Panc1 (cell line): ENCODE measurements around the gene HMCES.

Experiments
- CTCF ChIP-seq: fragments of 450-650 bp; IDR thresholded peaks from 2 replicates; pipeline ENCODE4 v1.5.1; 2017; ENCODE audit warnings: mild to moderate bottlenecking
- POLR2AphosphoS5 ChIP-seq: IDR thresholded peaks from 2 replicates; pipeline ENCODE4 v1.6.1; 2012; ENCODE audit warnings: mild to moderate bottlenecking, low read depth, low read length, moderate library complexity
- REST ChIP-seq, 2 experiments: IDR thresholded peaks; 2 replicates each; pipeline ENCODE4 v1.6.1; 2011 to 2012; ENCODE audit warnings: low read depth in 2 of 2, control low read depth in 1 of 2, low read length in 1 of 2, mild to moderate bottlenecking in 1 of 2, moderate library complexity in 1 of 2; ENCODE audit not compliant: insufficient read depth in 1 of 2

GRCh38 chr3:129336093-129336706 is 57.5 kb downstream of the HMCES start:
- TF ChIP-seq CTCF, result no peak
- no peak for TF ChIP-seq REST (IDR thresholded peaks at IDR 0.05; ENCODE audit: insufficient read depth in 1 of 2, low read depth in 2 of 2, low read length in 1 of 2)
- TF ChIP-seq POLR2AphosphoS5, result no peak
